AG08395 (cell line): Measurements from ENCODE around the gene EVI5L.
A peak's percentile ranks its signal among the peaks of the same experiment; 100 is the strongest.

Source experiments
- DNase-seq: peaks from one replicate; pipeline ENCODE4 v3.0.0; 2012; ENCODE audit warnings: mixed read lengths, low spot score

The EVI5L gene

GRCh38 chr19:7860714-7861618, 30.9 kb downstream of the EVI5L start:
- DNase-seq, result no peak

DNA sequence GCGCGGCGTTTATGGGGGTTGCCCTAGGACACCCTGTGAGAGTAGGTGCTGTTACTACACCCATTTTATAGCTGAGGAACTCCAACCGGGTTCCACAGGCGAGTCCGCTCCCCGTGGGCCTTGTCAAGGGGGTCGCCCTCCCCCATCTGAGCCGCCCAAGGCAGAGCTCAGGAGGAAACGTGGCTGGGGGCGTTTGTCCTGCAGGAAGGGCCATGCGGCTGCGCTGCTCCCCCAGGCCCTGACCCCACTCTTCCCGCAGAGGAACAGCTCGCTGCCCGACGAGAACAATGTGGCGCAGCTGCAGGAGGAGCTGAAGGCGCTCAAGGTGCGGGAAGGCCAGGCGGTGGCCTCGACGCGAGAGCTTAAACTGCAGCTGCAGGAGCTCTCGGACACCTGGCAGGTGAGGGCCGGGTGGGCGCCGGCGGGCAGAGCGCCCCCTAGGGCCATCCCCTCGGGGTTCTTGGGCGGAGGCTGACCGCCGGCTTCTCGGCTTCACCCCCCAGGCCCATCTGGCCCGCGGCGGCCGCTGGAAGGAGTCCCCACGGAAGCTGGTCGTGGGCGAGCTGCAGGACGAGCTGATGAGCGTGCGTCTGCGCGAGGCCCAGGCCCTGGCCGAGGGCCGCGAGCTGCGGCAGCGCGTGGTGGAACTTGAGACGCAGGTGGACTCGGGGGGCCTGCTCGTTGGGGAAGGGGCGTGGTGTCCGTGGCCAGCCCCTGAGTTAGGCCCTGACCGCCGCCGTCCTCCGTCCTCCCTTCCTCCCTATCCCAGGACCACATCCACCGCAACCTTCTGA, 31.8 kb downstream of the EVI5L start:
- DNase-seq, result no peak

DNA sequence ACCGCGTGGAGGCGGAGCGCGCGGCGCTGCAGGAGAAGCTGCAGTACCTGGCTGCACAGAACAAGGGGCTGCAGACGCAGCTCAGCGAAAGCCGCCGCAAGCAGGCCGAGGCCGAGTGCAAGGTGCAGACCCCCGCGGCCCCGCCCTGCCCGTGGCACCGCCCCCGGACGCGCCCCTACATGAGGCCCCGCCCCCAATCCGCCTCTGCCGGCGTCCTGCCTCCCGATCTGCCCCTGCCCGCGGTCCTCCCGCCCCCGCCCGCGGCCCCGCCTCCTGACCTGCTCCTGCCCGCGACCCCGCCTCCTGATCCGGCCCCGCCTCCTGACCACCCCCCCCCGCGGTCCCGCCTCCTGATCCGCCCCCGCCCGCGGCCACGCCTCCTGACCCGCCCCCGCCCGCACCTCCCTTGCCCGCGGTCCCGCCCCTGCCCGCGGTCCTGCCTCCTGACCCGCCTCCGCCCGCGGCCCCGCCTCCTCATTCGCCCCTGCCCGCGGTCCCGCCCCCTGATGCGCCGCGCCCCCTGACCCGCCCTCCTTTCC, 32.5 kb downstream of the EVI5L start:
- DNase-seq, result peak; percentile 60

DNA sequence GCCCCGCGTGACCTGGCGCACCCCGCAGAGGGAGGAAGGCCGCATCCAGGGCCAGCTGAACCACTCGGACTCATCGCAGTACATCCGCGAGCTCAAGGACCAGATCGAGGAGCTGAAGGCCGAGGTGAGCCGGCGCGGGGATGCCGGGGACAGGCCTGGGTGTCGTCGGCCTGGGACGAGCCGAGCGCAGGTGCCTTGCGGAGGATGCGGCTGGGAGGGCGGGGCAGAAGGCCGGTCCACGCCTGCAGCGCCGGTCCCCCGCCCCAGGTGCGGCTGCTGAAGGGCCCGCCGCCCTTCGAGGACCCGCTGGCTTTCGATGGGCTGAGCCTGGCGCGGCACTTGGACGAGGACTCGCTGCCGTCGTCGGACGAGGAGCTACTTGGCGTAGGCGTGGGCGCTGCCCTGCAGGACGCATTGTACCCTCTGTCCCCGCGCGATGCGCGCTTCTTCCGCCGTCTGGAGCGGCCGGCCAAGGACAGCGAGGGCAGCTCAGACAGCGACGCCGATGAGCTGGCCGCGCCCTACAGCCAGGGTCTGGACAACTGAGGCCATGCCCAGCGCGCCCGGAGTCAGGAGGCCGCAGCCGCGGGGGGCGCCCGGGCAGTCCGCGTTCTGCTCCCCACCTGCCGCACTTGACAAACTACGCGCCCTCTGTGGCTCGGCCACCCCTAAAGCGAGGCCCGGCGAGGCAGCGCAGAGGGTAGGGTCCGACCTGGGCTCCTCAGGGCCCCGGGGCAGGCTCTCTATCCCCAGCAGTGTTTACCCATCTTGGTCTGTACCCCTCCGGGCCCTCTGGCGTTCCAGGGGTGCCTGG, 33.3 kb downstream of the EVI5L start:
- no peak for DNase-seq

- DNase-seq, result no peak
Observed at GRCh38 chr19:7863971-7864689, 34.1 kb downstream of the EVI5L start.

- no peak for DNase-seq
Observed at GRCh38 chr19:7864690-7865074, 34.7 kb downstream of the EVI5L start.

- DNase-seq, result no peak
Observed at GRCh38 chr19:7865262-7865911, 35.4 kb downstream of the EVI5L start.

DNA sequence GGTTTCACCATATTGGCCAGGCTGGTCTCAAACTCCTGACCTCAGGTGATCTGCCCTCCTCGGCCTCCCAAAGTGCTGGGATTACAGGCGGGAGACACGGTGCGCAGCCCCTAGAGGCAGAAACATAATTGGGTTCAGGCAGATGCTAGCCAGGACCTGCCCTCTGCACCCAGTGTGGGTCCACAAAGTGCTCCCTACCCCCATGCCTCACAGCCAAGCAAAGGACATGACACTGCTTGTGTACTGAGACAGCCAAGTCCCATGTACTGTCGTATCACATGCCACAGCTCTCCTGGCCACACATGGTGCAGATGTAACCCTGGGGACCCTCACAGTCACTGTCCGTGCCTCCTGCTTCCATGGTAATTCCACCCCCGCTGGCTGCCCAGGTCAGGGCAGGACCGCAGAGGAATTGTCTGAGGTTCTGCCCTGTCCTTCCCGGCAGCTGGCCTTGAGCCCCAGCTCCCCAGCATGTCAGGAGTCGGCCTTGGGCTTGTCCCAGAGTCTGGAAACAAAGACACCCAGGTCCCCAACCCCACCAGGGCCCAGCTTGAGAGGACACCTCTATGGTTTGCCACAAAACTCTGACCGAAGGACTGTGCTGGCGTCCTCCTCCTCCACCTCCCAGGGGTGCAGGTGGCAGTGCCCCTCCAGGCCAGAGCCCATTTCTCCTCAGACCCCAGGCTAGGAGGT, 36.5 kb downstream of the EVI5L start:
- DNase-seq, result no peak

DNA sequence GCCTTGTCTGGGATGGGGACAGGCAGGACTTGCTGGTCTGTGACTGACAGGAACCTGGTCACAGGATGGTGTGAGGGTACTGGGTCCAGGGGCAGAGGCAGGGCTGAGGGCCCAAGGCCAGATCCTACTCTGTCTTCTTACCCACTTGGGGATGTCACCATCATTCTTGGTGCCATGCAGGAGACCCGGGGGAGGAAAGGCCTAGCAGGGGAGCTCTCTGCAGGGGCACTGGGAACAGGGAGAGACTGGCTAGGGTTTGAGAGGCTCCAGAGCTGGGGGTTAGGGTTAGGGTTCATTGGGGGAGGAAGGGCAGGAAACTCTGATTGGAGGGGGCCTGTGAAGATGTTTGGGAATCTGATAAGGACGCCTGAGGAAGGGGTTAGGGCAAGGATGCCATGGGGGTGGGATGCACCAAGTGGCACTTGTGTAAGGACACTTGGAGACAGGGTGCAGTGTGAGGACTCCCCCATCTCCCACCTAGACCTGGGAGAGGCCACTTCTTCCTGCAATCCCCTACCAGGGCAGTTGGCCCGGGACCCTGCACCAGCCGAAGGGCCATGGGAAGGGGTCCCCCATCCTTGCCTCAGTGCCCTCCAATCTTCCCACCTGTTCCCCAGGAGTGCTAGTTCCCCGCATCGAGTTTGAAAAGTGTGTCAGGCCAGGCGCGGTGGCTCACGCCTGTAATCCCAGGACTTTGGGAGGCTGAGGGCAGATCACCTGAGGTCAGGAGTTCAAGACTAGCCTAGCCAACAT, 37.2 kb downstream of the EVI5L start:
- no peak for DNase-seq

- DNase-seq, result no peak
Observed at GRCh38 chr19:7868326-7868670, 38.3 kb downstream of the EVI5L start.

- peak; percentile 80 for DNase-seq
Observed at GRCh38 chr19:7868671-7869452, 38.8 kb downstream of the EVI5L start.

DNA sequence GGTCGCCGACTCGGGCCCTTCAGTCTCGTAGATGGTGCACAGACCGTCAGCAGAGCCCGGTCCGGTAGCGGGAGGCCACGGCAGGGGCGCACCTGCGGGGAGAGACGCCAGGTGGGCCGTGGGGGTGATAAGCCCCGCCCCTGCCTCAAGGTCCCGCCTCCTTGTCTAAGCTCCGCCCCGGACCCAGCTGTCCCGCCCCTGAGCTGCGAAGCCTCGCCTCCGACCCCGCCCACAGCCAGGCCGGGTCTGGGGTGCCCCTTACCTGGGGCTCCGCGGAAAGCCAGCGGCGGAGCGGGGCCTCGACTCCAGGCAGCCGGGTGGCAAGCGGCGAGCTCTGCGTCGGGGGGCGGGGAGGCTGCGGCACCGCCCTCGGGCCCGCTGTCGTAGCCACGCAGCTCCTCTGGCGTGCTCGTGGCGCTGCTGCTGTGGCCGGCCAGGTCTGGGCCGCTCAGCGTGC, 39.5 kb downstream of the EVI5L start:
- DNase-seq, result peak; percentile 54

- DNase-seq, result no peak
Observed at GRCh38 chr19:7869910-7870511, 40.0 kb downstream of the EVI5L start.

DNA sequence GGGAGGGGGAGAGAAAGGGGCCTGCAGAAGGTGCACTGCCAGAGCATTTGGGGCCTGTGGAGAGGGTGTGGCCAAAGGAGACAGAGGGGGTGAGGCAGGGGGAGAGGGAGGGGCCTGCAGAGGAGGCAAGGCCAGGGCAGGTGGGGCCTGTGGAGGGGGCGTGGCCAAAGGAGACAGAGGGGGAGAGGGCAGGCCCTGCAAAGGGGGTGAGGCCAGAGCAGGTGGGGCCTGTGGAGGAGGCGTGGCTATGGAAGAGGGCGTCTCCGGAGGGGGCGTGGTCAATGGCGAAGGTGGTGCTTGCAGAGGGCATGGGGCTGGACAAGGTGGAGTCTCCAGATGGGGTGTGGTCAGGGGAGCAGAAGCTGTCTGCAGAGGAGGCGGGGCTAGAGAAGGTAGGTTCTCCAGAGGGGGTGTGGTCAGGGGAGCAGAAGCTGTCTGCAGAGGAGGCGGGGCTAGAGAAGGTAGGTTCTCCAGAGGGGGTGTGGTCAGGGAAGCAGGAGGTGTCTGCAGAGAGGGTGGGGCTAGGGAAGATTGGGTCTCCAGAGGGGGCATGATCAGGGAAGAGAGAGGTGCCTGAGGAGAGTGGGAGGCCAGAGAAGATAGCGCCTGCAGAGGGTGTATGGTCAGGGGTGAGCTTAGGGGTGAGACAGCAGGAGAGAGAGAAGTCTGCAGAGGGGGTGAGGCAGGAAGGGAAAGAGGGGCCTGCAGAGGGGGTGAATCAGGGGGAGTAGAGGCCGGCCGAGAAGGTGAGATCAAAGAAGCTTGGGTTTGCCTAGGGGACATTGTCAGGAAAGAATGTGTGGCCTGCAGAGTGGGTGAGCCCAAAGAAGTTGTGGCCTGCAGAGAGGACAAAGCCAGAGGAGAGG, 40.8 kb downstream of the EVI5L start:
- DNase-seq, result no peak

- peak; percentile 95 for DNase-seq
Observed at GRCh38 chr19:7871437-7872305, 41.7 kb downstream of the EVI5L start.
